Mesenchymal stem cell (in vitro differentiated cells and primary cell): ENCODE data around the gene C6orf62.
"Not testable (repeated sequence)": the region's sequence is repeated elsewhere in the genome, so short reads cannot be mapped to it uniquely, and the experiment has no call there.

ENCODE experiments used
- DNase-seq: peaks from one replicate; pipeline ENCODE4 v3.0.0-alpha.2; 2013
- H2AFZ ChIP-seq: one replicate; pipeline ENCODE4 v1.6.1; 2013; ENCODE audit warnings: low read depth, mild to moderate bottlenecking, control low read depth, inconsistent platforms, low read length, moderate library complexity
- H2AK5ac ChIP-seq: 2 replicates; pipeline ENCODE4 v1.6.1; 2013; ENCODE audit warnings: low read length, moderate library complexity, mild to moderate bottlenecking, inconsistent platforms; ENCODE audit not compliant: severe bottlenecking
- H2BK120ac ChIP-seq: one replicate; pipeline ENCODE4 v1.6.1; 2013; ENCODE audit warnings: low read depth, mild to moderate bottlenecking, inconsistent platforms, low read length, moderate library complexity
- H2BK12ac ChIP-seq, 2 experiments: one replicate each; pipeline ENCODE4 v1.6.1; 2013; ENCODE audit warnings: inconsistent platforms in 2 of 2, low read length in 2 of 2, mild to moderate bottlenecking in 2 of 2, moderate library complexity in 2 of 2, control low read depth in 1 of 2
- H2BK15ac ChIP-seq: one replicate; pipeline ENCODE4 v1.6.1; 2013; ENCODE audit warnings: mild to moderate bottlenecking, low read depth, inconsistent platforms; ENCODE audit not compliant: poor library complexity, severe bottlenecking
- H2BK5ac ChIP-seq: 2 replicates; pipeline ENCODE4 v1.6.1; 2013; ENCODE audit warnings: low read depth, mild to moderate bottlenecking, low read length, control low read depth, inconsistent platforms; ENCODE audit not compliant: poor library complexity, severe bottlenecking
- H3K14ac ChIP-seq, 2 experiments: one replicate each; pipeline ENCODE4 v1.6.1; 2013; ENCODE audit warnings: inconsistent platforms in 2 of 2, low read length in 2 of 2, control low read depth in 1 of 2, mild to moderate bottlenecking in 1 of 2, moderate library complexity in 1 of 2
- H3K18ac ChIP-seq, 2 experiments: one replicate each; pipeline ENCODE4 v1.6.1; 2013; ENCODE audit warnings: inconsistent platforms in 2 of 2, low read length in 2 of 2, control low read depth in 1 of 2, low read depth in 1 of 2, mild to moderate bottlenecking in 1 of 2
- H3K23ac ChIP-seq, 2 experiments: one replicate each; pipeline ENCODE4 v1.6.1; 2013; ENCODE audit warnings: inconsistent platforms in 2 of 2, low read length in 2 of 2, mild to moderate bottlenecking in 2 of 2, moderate library complexity in 2 of 2, control low read depth in 1 of 2
- H3K27ac ChIP-seq: 2 replicates; pipeline ENCODE4 v1.5.1; 2013; ENCODE audit warnings: mild to moderate bottlenecking, moderate library complexity, low read length, control low read depth, inconsistent platforms; ENCODE audit not compliant: poor library complexity, severe bottlenecking
- H3K27me3 ChIP-seq, 2 experiments: 2 replicates each; pipeline versions ENCODE4 v1.6.1 to v1.7.0; 2013; ENCODE audit warnings: low read length in 2 of 2, mild to moderate bottlenecking in 2 of 2, moderate library complexity in 2 of 2, control low read depth in 1 of 2, inconsistent platforms in 1 of 2; ENCODE audit not compliant: control insufficient read depth in 1 of 2, insufficient read depth in 1 of 2
- H3K36me3 ChIP-seq, 2 experiments: 2 replicates each; pipeline versions ENCODE4 v1.6.1 to v1.7.0; 2013; ENCODE audit warnings: low read length in 2 of 2, control low read depth in 1 of 2, inconsistent platforms in 1 of 2, low read depth in 1 of 2, mild to moderate bottlenecking in 1 of 2; ENCODE audit not compliant: insufficient read depth in 2 of 2, control insufficient read depth in 1 of 2
- H3K4ac ChIP-seq, 2 experiments: one replicate each; pipeline ENCODE4 v1.6.1; 2013; ENCODE audit warnings: inconsistent platforms in 2 of 2, low read length in 2 of 2, mild to moderate bottlenecking in 2 of 2, moderate library complexity in 2 of 2, control low read depth in 1 of 2, low read depth in 1 of 2
- H3K4me1 ChIP-seq: 2 replicates; pipeline ENCODE4 v1.6.1; 2013; ENCODE audit warnings: low read depth, low read length, control low read depth; ENCODE audit not compliant: control insufficient read depth, insufficient read depth
- H3K4me2 ChIP-seq: 2 replicates; pipeline ENCODE4 v1.6.1; 2013; ENCODE audit warnings: low read length, mild to moderate bottlenecking, inconsistent platforms; ENCODE audit not compliant: poor library complexity, severe bottlenecking
- H3K4me3 ChIP-seq, 2 experiments: 2 replicates each; pipeline versions ENCODE4 v1.5.1 to v1.7.0; 2013; ENCODE audit warnings: low read length in 2 of 2, mild to moderate bottlenecking in 2 of 2, control low read depth in 1 of 2, low read depth in 1 of 2; ENCODE audit not compliant: insufficient read depth in 1 of 2
- H3K79me1 ChIP-seq: replicated peaks from 2 replicates; pipeline ENCODE4 v1.6.1; 2013; ENCODE audit warnings: mild to moderate bottlenecking, control low read depth, low read length, inconsistent platforms; ENCODE audit not compliant: poor library complexity, severe bottlenecking
- H3K9ac ChIP-seq: 2 replicates; pipeline ENCODE4 v1.7.0; 2013; ENCODE audit warnings: mild to moderate bottlenecking, low read length, moderate library complexity
- H3K9me3 ChIP-seq: 2 replicates; pipeline ENCODE4 v1.7.0; 2013; ENCODE audit warnings: mild to moderate bottlenecking, low read length; ENCODE audit not compliant: control insufficient read depth
- H4K8ac ChIP-seq: one replicate; pipeline ENCODE4 v1.6.1; 2013; ENCODE audit warnings: inconsistent platforms, mild to moderate bottlenecking, low read length, moderate library complexity
- H4K91ac ChIP-seq: one replicate; pipeline ENCODE4 v1.6.1; 2013; ENCODE audit warnings: mild to moderate bottlenecking, low read length, inconsistent platforms
- WGBS: methylation state at CpG from one replicate; pipeline ENCODE4 v1.1.7; 2013; ENCODE audit warnings: mixed read lengths; 5-methylcytosine and 5-hydroxymethylcytosine counted together

C6orf62 gene

GRCh38 chr6:24754378-24754777 lies 35.4 kb upstream of the C6orf62 start:
- not testable (repeated sequence) for H4K91ac ChIP-seq, H2BK12ac ChIP-seq, DNase-seq, H2BK15ac ChIP-seq, H3K9me3 ChIP-seq, H3K4me2 ChIP-seq, H4K8ac ChIP-seq, H3K9ac ChIP-seq, H3K18ac ChIP-seq, H3K27ac ChIP-seq, H2BK120ac ChIP-seq, H3K14ac ChIP-seq, H3K4me1 ChIP-seq, H2BK5ac ChIP-seq, H2AK5ac ChIP-seq, H3K23ac ChIP-seq, H3K36me3 ChIP-seq, H3K4me3 ChIP-seq, H3K4ac ChIP-seq, H3K79me1 ChIP-seq, H3K27me3 ChIP-seq, H2AFZ ChIP-seq
- WGBS: 92% methylated on average over 2 of the region's 4 CpGs

- Histone ChIP-seq H3K27ac (no peak overlapping the region), H4K8ac (no peak overlapping the region), H3K27me3 (no peaks in the 10 kb centered on the region), H3K4me1 (no peaks in the 10 kb centered on the region), H3K9ac (no peak overlapping the region), H2BK120ac (no peak overlapping the region), H3K14ac (no peak overlapping the region), H2AFZ (no peak overlapping the region), H3K4ac (no peak overlapping the region), H2BK12ac (no peak overlapping the region), H2AK5ac (no peak overlapping the region), H3K4me3 (no peak overlapping the region), H2BK15ac (no peak overlapping the region), H3K18ac (no peak overlapping the region), H3K79me1 (no peaks in the 10 kb centered on the region), H3K36me3 (no peaks in the 10 kb centered on the region), H3K9me3 (no peaks in the 10 kb centered on the region), H3K4me2 (no peak overlapping the region), H4K91ac (no peak overlapping the region), H2BK5ac (no peak overlapping the region), H3K23ac (no peak overlapping the region)
- DNase-seq: no peak
- WGBS: 77% methylated on average over 2 of the region's 2 CpGs
Observed at GRCh38 chr6:24753545-24753944, 34.6 kb upstream of the C6orf62 start.

GRCh38 chr6:24752917-24753492 lies 34.1 kb upstream of the C6orf62 start:
- Histone ChIP-seq H4K91ac (no peak overlapping the region), H3K36me3 (no peaks in the 10 kb centered on the region), H3K9ac (no peak overlapping the region), H3K18ac (no peak overlapping the region), H3K4me3 (no peak overlapping the region), H3K9me3 (no peaks in the 10 kb centered on the region), H3K79me1 (no peaks in the 10 kb centered on the region), H2BK5ac (no peak overlapping the region), H3K27me3 (no peaks in the 10 kb centered on the region), H4K8ac (no peak overlapping the region), H3K14ac (no peak overlapping the region), H2BK15ac (no peak overlapping the region), H3K27ac (no peak overlapping the region), H3K23ac (peak overlapping the region in 1 of 2 experiments; percentile 71), H3K4me2 (no peak overlapping the region), H2AK5ac (no peak overlapping the region), H2BK12ac (no peak overlapping the region), H3K4ac (no peak overlapping the region), H2AFZ (no peak overlapping the region), H2BK120ac (no peak overlapping the region), H3K4me1 (no peaks in the 10 kb centered on the region)
- DNase-seq: no peak
- WGBS: 100% methylated on average over 1 of the region's 1 CpG

- Histone ChIP-seq H3K18ac (no peak overlapping the region), H3K27me3 (no peaks in the 10 kb centered on the region), H3K4me2 (no peak overlapping the region), H2BK120ac (no peak overlapping the region), H2BK12ac (no peak overlapping the region), H2AK5ac (no peak overlapping the region), H3K4ac (no peak overlapping the region), H4K91ac (no peak overlapping the region), H3K79me1 (no peaks in the 10 kb centered on the region), H3K14ac (no peak overlapping the region), H3K36me3 (no peaks in the 10 kb centered on the region), H3K27ac (no peak overlapping the region), H3K9ac (no peak overlapping the region), H3K9me3 (no peaks in the 10 kb centered on the region), H2BK5ac (no peak overlapping the region), H3K4me3 (no peak overlapping the region), H2BK15ac (no peak overlapping the region), H3K23ac (no peak overlapping the region), H4K8ac (no peak overlapping the region), H2AFZ (no peak overlapping the region), H3K4me1 (no peaks in the 10 kb centered on the region)
- no peak for DNase-seq
- 94% methylated on average over 2 of the region's 2 CpGs for WGBS
Observed at GRCh38 chr6:24752503-24752902, 33.5 kb upstream of the C6orf62 start.
